HepG2 (cell line): ENCODE measurements around the gene MYH10.

ENCODE experiments used
- EP300 ChIP-seq, 3 experiments: sonication (generic) in 1 of 3; formaldehyde crosslinking in 1 of 3; IDR thresholded peaks; 2 replicates each; pipeline versions ENCODE4 v1.5.1 to v1.6.1; 2011 to 2020; ENCODE audit warnings: low read depth in 2 of 3, low read length in 2 of 3, borderline replicate concordance in 1 of 3, improper control_type of control experiment in 1 of 3, mild to moderate bottlenecking in 1 of 3, missing genetic modification reagents in 1 of 3, moderate library complexity in 1 of 3
- HOXD1 ChIP-seq: sonication (generic); formaldehyde crosslinking; IDR thresholded peaks from 2 replicates; pipeline ENCODE4 v1.5.0; 2020; ENCODE audit warnings: missing genetic modification reagents
- POLR2A ChIP-seq, 2 experiments: IDR thresholded peaks; 2 replicates each; pipeline ENCODE4 v1.6.1; 2011; ENCODE audit warnings: low read depth in 2 of 2, low read length in 2 of 2, mild to moderate bottlenecking in 1 of 2, moderate library complexity in 1 of 2; ENCODE audit not compliant: insufficient read depth in 1 of 2
- POLR2AphosphoS2 ChIP-seq: IDR thresholded peaks from 2 replicates; pipeline ENCODE4 v1.6.1; 2011; ENCODE audit warnings: low read depth, low read length, improper control_type of control experiment
- TAF1 ChIP-seq: sonication (generic); formaldehyde crosslinking; IDR thresholded peaks from 2 replicates; pipeline ENCODE4 v1.4.0; 2020; ENCODE audit warnings: missing genetic modification reagents
- ZNF124 ChIP-seq: sonication (generic); formaldehyde crosslinking; IDR thresholded peaks from 2 replicates; pipeline ENCODE4 v1.4.0; 2020; ENCODE audit warnings: missing genetic modification reagents
- ZNF264 ChIP-seq: sonication (generic); formaldehyde crosslinking; IDR thresholded peaks from 2 replicates; pipeline ENCODE4 v1.4.0; 2020; ENCODE audit warnings: missing genetic modification reagents
- TF ChIP-seq, protein P1 (sequence below): sonication (generic); formaldehyde crosslinking; IDR thresholded peaks from 2 replicates; pipeline ENCODE4 v1.5.0; 2020; ENCODE audit warnings: mild to moderate bottlenecking, missing genetic modification reagents, moderate library complexity

DNA sequence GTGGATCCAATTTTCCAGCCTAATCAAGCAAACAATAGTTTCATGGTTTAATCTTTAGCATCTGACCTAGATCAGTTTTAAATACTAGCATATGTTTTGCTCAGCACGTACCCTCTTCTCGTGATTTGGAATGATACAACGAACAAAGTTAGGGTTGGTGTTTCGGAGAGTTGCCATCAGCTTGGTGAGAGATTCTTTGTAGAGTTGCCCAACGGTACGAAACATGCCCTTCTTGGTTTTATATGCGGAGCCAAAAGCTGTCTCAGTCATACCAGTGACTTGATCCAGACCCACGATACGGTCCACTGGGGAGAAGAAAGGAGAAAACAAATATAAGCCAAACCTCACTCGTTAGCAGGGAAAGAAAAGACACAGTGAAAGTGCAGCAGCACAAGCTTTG, 109.5 kb downstream of the MYH10 start:
- TF ChIP-seq TAF1 (CRISPR knock-in tag), result no peak
- TF ChIP-seq ZNF124, result no peak
- TF ChIP-seq POLR2AphosphoS2, result no peak
- TF ChIP-seq ZNF264 (CRISPR knock-in tag), result no peak
- no peak for TF ChIP-seq POLR2A (IDR thresholded peaks at IDR 0.05; ENCODE audit: insufficient read depth in 1 of 2, low read depth in 2 of 2, low read length in 2 of 2)
- TF ChIP-seq HOXD1 (CRISPR knock-in tag), result no peak
- TF ChIP-seq, protein P1, sequence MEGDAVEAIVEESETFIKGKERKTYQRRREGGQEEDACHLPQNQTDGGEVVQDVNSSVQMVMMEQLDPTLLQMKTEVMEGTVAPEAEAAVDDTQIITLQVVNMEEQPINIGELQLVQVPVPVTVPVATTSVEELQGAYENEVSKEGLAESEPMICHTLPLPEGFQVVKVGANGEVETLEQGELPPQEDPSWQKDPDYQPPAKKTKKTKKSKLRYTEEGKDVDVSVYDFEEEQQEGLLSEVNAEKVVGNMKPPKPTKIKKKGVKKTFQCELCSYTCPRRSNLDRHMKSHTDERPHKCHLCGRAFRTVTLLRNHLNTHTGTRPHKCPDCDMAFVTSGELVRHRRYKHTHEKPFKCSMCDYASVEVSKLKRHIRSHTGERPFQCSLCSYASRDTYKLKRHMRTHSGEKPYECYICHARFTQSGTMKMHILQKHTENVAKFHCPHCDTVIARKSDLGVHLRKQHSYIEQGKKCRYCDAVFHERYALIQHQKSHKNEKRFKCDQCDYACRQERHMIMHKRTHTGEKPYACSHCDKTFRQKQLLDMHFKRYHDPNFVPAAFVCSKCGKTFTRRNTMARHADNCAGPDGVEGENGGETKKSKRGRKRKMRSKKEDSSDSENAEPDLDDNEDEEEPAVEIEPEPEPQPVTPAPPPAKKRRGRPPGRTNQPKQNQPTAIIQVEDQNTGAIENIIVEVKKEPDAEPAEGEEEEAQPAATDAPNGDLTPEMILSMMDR, result no peak
- no peak for TF ChIP-seq EP300 (IDR thresholded peaks at IDR 0.05; ENCODE audit: low read depth in 2 of 2, low read length in 2 of 2)
- TF ChIP-seq EP300 (CRISPR knock-in tag; IDR thresholded peaks at IDR 0.05; ENCODE audit: borderline replicate concordance), result no peak
